Neural cell (in vitro differentiated cells): ENCODE measurements around the gene COL19A1. TPM values are rescaled to one million over a fixed set of nuclear protein-coding genes. Genes with fewer than 3 reads are reported as not detected.

ENCODE experiments used
- H2AFZ ChIP-seq: fragments of 200-600, 300-800 bp; sonication (generic), shearing (Covaris generic); 2 replicates; pipeline ENCODE4 v1.6.0; 2014; ENCODE audit warnings: low read depth, mild to moderate bottlenecking, antibody characterized with exemption, low read length, moderate library complexity
- H3F3A ChIP-seq: fragments of 200-600 bp; shearing (Covaris generic); 2 replicates; pipeline ENCODE4 v1.6.1; 2016; ENCODE audit warnings: mild to moderate bottlenecking, moderate library complexity, mixed read lengths, antibody characterized with exemption, low read length; ENCODE audit not compliant: insufficient read depth, poor library complexity, severe bottlenecking
- H3K27ac ChIP-seq: fragments of 200-600, 300-800 bp; sonication (generic), shearing (Covaris generic); 2 replicates; pipeline ENCODE4 v1.5.1; 2014; ENCODE audit warnings: mild to moderate bottlenecking, low read length, moderate library complexity
- H3K27me3 ChIP-seq: fragments of 300-800, 200-600 bp; sonication (generic), shearing (Covaris generic); 2 replicates; pipeline ENCODE4 v1.6.0; 2014; ENCODE audit warnings: mild to moderate bottlenecking, low read depth, low read length, moderate library complexity; ENCODE audit not compliant: insufficient read depth
- H3K36me3 ChIP-seq: fragments of 300-800, 200-600 bp; sonication (generic), shearing (Covaris generic); 2 replicates; pipeline ENCODE4 v1.5.1; 2014; ENCODE audit warnings: mild to moderate bottlenecking, antibody characterized with exemption, low read length, moderate library complexity; ENCODE audit not compliant: insufficient read depth
- H3K4me2 ChIP-seq: fragments of 300-800, 200-600 bp; sonication (generic), shearing (Covaris generic); 2 replicates; pipeline ENCODE4 v1.6.0; 2014; ENCODE audit warnings: mild to moderate bottlenecking, low read length
- H3K4me3 ChIP-seq: fragments of 300-800, 200-600 bp; sonication (generic), shearing (Covaris generic); 2 replicates; pipeline ENCODE4 v1.5.1; 2014; ENCODE audit warnings: mild to moderate bottlenecking, low read length, moderate library complexity
- H3K79me2 ChIP-seq: fragments of 200-600 bp; shearing (Covaris generic); replicated peaks from 2 replicates; pipeline ENCODE4 v1.6.0; 2014; ENCODE audit warnings: mild to moderate bottlenecking, low read length, moderate library complexity; ENCODE audit not compliant: insufficient read depth
- H3K9ac ChIP-seq: fragments of 300-800, 200-600 bp; sonication (generic), shearing (Covaris generic); 2 replicates; pipeline ENCODE4 v1.6.1; 2016; ENCODE audit warnings: mild to moderate bottlenecking, low read length, mixed read lengths
- H3K9me2 ChIP-seq: fragments of 200-600 bp; shearing (Covaris generic); 2 replicates; pipeline ENCODE4 v1.6.1; 2016; ENCODE audit warnings: mild to moderate bottlenecking, low read length, mixed read lengths; ENCODE audit not compliant: insufficient read depth
- H3K9me3 ChIP-seq: fragments of 200-600, 300-800 bp; sonication (generic), shearing (Covaris generic); 2 replicates; pipeline ENCODE4 v1.6.1; 2016; ENCODE audit warnings: mild to moderate bottlenecking, mixed run types, low read length, moderate library complexity, mixed read lengths
- H4K20me1 ChIP-seq: fragments of 200-600 bp; shearing (Covaris generic); 2 replicates; pipeline ENCODE4 v1.6.1; 2016; ENCODE audit warnings: mild to moderate bottlenecking, mixed run types; ENCODE audit not compliant: insufficient read depth
- CTCF ChIP-seq: fragments of 450-650 bp; IDR thresholded peaks from 2 replicates; pipeline ENCODE4 v1.5.1; 2014; ENCODE audit warnings: antibody characterized with exemption, mild to moderate bottlenecking, moderate library complexity; ENCODE audit not compliant: poor library complexity, severe bottlenecking
- EP300 ChIP-seq: fragments of 450-650 bp; conservative IDR thresholded peaks from 2 replicates; pipeline ENCODE4 v1.6.1; 2014; ENCODE audit warnings: antibody characterized with exemption, mild to moderate bottlenecking, moderate library complexity; ENCODE audit not compliant: poor library complexity, severe bottlenecking
- EZH2 ChIP-seq: fragments of 200-600, 300-800 bp; shearing (Covaris generic), sonication (generic); IDR thresholded peaks from 2 replicates; pipeline ENCODE4 v1.6.1; 2014; ENCODE audit warnings: antibody characterized with exemption, low read length, borderline replicate concordance, mild to moderate bottlenecking; ENCODE audit not compliant: insufficient read depth, poor library complexity, severe bottlenecking
- POLR2AphosphoS5 ChIP-seq: IDR thresholded peaks from 2 replicates; pipeline ENCODE4 v1.6.1; 2012
- RAD21 ChIP-seq: fragments of 450-650 bp; conservative IDR thresholded peaks from 2 replicates; pipeline ENCODE4 v1.6.1; 2014; ENCODE audit warnings: antibody characterized with exemption, mild to moderate bottlenecking, moderate library complexity
- SMC3 ChIP-seq: fragments of 450-650 bp; conservative IDR thresholded peaks from 2 replicates; pipeline ENCODE4 v1.6.1; 2014; ENCODE audit warnings: antibody characterized with exemption, mild to moderate bottlenecking, moderate library complexity; ENCODE audit not compliant: poor library complexity
- TAF1 ChIP-seq: IDR thresholded peaks from 2 replicates; pipeline ENCODE4 v1.6.1; 2012; ENCODE audit warnings: low read depth
- polyA plus RNA-seq: library from polyadenylated mRNA; depleted of rRNA; stranded (reverse); fragments of >200 nt; gene quantifications from 2 replicates; pipeline ENCODE4 v1.2.3, GENCODE V29; 2014

COL19A1 gene
- polyA plus RNA-seq, 1 donor from 2014 or later: 0.24 TPM

- no peaks in the 10 kb centered on the region for H3K36me3 ChIP-seq
- no peaks in the 10 kb centered on the region for H3F3A ChIP-seq
- TF ChIP-seq SMC3 (peak; percentile 88), CTCF (peak; percentile 86), EZH2 (no peak), EP300 (peak; percentile 11), RAD21 (peak; percentile 92)
- H3K79me2 ChIP-seq: no peaks in the 10 kb centered on the region
- H3K27ac ChIP-seq: no peak overlapping the region
- H3K9me3 ChIP-seq: no peaks in the 10 kb centered on the region
- no peaks in the 10 kb centered on the region for H4K20me1 ChIP-seq
- H3K4me3 ChIP-seq: no peak overlapping the region
- no peak overlapping the region for H2AFZ ChIP-seq
- no peaks in the 10 kb centered on the region for H3K27me3 ChIP-seq
- H3K9me2 ChIP-seq: no peaks in the 10 kb centered on the region
- no peak overlapping the region for H3K9ac ChIP-seq
- no peak overlapping the region for H3K4me2 ChIP-seq
These were observed 241.7 kb downstream of the COL19A1 start for GRCh38 chr6:70107852-70108629.

DNA sequence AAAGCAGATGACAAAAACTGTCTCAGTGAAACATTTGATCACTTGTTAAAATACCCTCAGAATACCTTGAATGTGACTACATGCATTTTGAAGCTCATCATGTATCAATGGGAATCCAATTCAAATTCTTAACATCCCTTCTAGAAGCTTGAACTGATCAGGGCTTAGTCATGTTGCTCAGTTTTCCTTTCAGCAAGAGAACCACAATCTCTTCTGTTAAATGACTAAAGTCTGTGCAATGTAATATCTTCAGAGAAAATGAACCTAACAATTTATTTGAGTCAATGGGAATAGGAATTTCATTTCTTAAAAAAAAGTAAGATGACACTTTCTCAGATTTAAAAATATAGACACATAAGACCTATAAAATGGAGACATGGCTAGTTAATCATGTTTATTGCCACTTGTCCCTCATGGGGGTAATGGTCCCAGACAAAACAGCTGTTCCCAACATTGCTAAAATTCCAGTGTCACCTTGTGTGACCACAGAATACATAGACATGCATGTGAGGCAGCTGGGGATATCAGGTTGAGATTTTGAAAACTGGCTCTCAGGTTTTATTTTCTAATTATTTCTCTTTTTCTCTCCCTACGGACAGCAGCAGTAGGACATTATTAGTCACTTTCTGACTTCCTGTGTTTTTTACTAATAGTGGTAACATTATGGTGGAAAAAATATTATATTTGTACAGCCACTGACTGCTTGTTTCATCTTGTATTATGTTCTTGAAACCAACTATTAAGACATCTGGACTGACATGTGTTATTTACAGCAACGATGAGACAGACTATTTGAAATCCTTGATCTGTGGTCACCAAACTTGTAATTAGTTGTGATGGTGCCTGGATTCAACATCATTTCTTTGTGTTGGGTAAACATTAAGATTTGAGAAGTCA lies 244.0 kb downstream of the COL19A1 start:
- Histone ChIP-seq H3K27me3 (no peaks in the 10 kb centered on the region), H2AFZ (no peak overlapping the region), H4K20me1 (no peaks in the 10 kb centered on the region), H3K4me3 (no peak overlapping the region), H3K27ac (no peak overlapping the region), H3K9me2 (no peaks in the 10 kb centered on the region), H3K4me2 (no peak overlapping the region), H3K36me3 (no peaks in the 10 kb centered on the region), H3F3A (no peaks in the 10 kb centered on the region), H3K79me2 (no peaks in the 10 kb centered on the region), H3K9ac (no peak overlapping the region), H3K9me3 (no peaks in the 10 kb centered on the region)
- no peak for TF ChIP-seq RAD21
- TF ChIP-seq SMC3: no peak
- no peak for TF ChIP-seq TAF1
- no peak for TF ChIP-seq CTCF
- no peak for TF ChIP-seq EP300
- TF ChIP-seq POLR2AphosphoS5: no peak
- no peak for TF ChIP-seq EZH2
